Endothelial cell of umbilical vein (primary cell): ENCODE results near the gene DMXL2. TPM values are rescaled to one million over a fixed set of nuclear protein-coding genes. Genes with fewer than 3 reads are reported as not detected.

Experiments
- BruUV-seq: library from RNA; stranded (reverse); fragments of 400-500 nt; replicated peaks from 2 replicates; lab custom pipeline; 2021; lab: Mats Ljungman, UMichigan
- CTCF ChIA-PET: fragments of 300-600, 350-600 bp; sonication (Branson Sonifier 250); formaldehyde crosslinking; loops from one replicate; lab custom pipeline; 2021; ENCODE audit warnings: antibody characterized with exemption, inconsistent platforms; lab: Charles Lee
- POLR2A ChIA-PET: fragments of 300-600, 350-600 bp; sonication (Branson Sonifier 250); formaldehyde crosslinking; loops from one replicate; lab custom pipeline; 2021; ENCODE audit warnings: antibody characterized with exemption, inconsistent platforms; lab: Charles Lee
- DNase-seq: peaks from one replicate; pipeline ENCODE4 v3.0.0-alpha.2; 2011; ENCODE audit warnings: low read depth, low spot score
- FAIRE-seq: peaks from 2 replicates; lab custom pipeline; 2011; peaks lifted over from hg19 to GRCh38; lab: Jason Lieb, UNC
- H2AFZ ChIP-seq: 2 replicates; pipeline ENCODE4 v1.6.0; 2012; ENCODE audit warnings: low read depth, low read length, control low read depth, inconsistent platforms
- H3K27ac ChIP-seq: 2 replicates; pipeline ENCODE4 v1.5.1; 2011; ENCODE audit warnings: low read depth, mild to moderate bottlenecking, control low read depth, low read length, moderate library complexity; ENCODE audit not compliant: insufficient read depth
- H3K27me3 ChIP-seq, 2 experiments: 2 replicates each; pipeline versions ENCODE4 v1.6.0 to v1.6.1; 2011; ENCODE audit warnings: low read length in 2 of 2, mixed read lengths in 1 of 2; ENCODE audit not compliant: control insufficient read depth in 2 of 2, insufficient read depth in 2 of 2
- H3K36me3 ChIP-seq, 2 experiments: 2 replicates in 1 of 2; 3 replicates in 1 of 2; pipeline ENCODE4 v1.5.1; 2011; ENCODE audit warnings: low read length in 2 of 2, mild to moderate bottlenecking in 1 of 2, moderate library complexity in 1 of 2; ENCODE audit not compliant: control insufficient read depth in 2 of 2, insufficient read depth in 2 of 2; ENCODE audit errors: extremely low read depth in 1 of 2
- H3K4me1 ChIP-seq: 3 replicates; pipeline ENCODE4 v1.5.1; 2011; ENCODE audit warnings: mild to moderate bottlenecking, low read length; ENCODE audit not compliant: control insufficient read depth, insufficient read depth; ENCODE audit errors: extremely low read depth
- H3K4me2 ChIP-seq: 2 replicates; pipeline ENCODE4 v1.6.1; 2011; ENCODE audit warnings: low read length, control low read depth, mixed read lengths; ENCODE audit not compliant: insufficient read depth
- H3K4me3 ChIP-seq, 3 experiments: fragments of 200-600 bp in 1 of 3; sonication (generic), shearing (Covaris generic) in 1 of 3; replicated peaks in 1 of 3; 2 replicates each; pipeline ENCODE4 v1.5.1; 2011 to 2016; ENCODE audit warnings: control low read depth in 3 of 3, low read length in 3 of 3, mild to moderate bottlenecking in 2 of 3, inconsistent platforms in 1 of 3, low read depth in 1 of 3, moderate library complexity in 1 of 3; ENCODE audit not compliant: insufficient read depth in 1 of 3
- H3K79me2 ChIP-seq: 2 replicates; pipeline ENCODE4 v1.6.0; 2012; ENCODE audit warnings: low read length, inconsistent platforms; ENCODE audit not compliant: control insufficient read depth, insufficient read depth
- H3K9ac ChIP-seq: replicated peaks from 2 replicates; pipeline ENCODE3; 2011; ENCODE audit warnings: low read length, control low read depth; ENCODE audit not compliant: insufficient read depth; ENCODE audit errors: extremely low read depth
- H3K9me1 ChIP-seq: replicated peaks from 3 replicates; pipeline ENCODE4 v1.6.0; 2011; ENCODE audit warnings: mild to moderate bottlenecking, low read length; ENCODE audit not compliant: control insufficient read depth, insufficient read depth; ENCODE audit errors: extremely low read depth
- H3K9me3 ChIP-seq: replicated peaks from 2 replicates; pipeline ENCODE4 v1.5.1; 2012; ENCODE audit warnings: low read length, inconsistent platforms; ENCODE audit not compliant: control insufficient read depth, insufficient read depth
- H4K20me1 ChIP-seq: replicated peaks from 2 replicates; pipeline ENCODE3; 2011; ENCODE audit warnings: mild to moderate bottlenecking, low read length; ENCODE audit not compliant: control insufficient read depth, insufficient read depth; ENCODE audit errors: extremely low read depth
- EZH2 ChIP-seq: IDR thresholded peaks from 2 replicates; pipeline ENCODE4 v1.6.1; 2012; ENCODE audit warnings: borderline replicate concordance, low read depth, mild to moderate bottlenecking, moderate library complexity, low read length, inconsistent platforms; ENCODE audit not compliant: severe bottlenecking
- FOS ChIP-seq: IDR thresholded peaks from 2 replicates; pipeline ENCODE4 v1.6.1; 2011; ENCODE audit warnings: mild to moderate bottlenecking, low read length, moderate library complexity, borderline replicate concordance; ENCODE audit not compliant: insufficient read depth
- GATA2 ChIP-seq: IDR thresholded peaks from 2 replicates; pipeline ENCODE4 v1.7.0; 2011; ENCODE audit warnings: low read depth, mild to moderate bottlenecking, moderate library complexity, mixed read lengths, low read length; ENCODE audit not compliant: insufficient read length, insufficient read depth
- JUN ChIP-seq: IDR thresholded peaks from 2 replicates; pipeline ENCODE4 v1.6.1; 2011; ENCODE audit warnings: borderline replicate concordance, low read depth; ENCODE audit not compliant: insufficient read length, insufficient read depth
- MYC ChIP-seq: IDR thresholded peaks from one replicate; pipeline ENCODE4 v1.6.1; 2011; ENCODE audit warnings: mild to moderate bottlenecking, low read depth, low read length
- POLR2AphosphoS5 ChIP-seq: IDR thresholded peaks from 2 replicates; pipeline ENCODE4 v1.6.1; 2012; ENCODE audit warnings: low read depth, mild to moderate bottlenecking, control low read depth, low read length, moderate library complexity; ENCODE audit not compliant: insufficient read depth
- dilution Hi-C: fragments of 300-500 bp; cut with MboI; formaldehyde crosslinking; loops from one replicate; pipeline ENCODE4 v1.15.0; 2019; ENCODE audit warnings: low sequenced_read_pairs; ENCODE audit not compliant: extremely low pct_ligation_motif_present
- intact Hi-C: fragments of 100-400 bp; cut with micrococcal nuclease; formaldehyde crosslinking; loops from one replicate; pipeline ENCODE4 v1.10.0; 2022
- polyA plus RNA-seq, 4 experiments: library from polyadenylated mRNA; depleted of rRNA in 3 of 4; stranded (reverse) in 3 of 4; unstranded in 1 of 4; fragments of >200 nt; gene quantifications; 2 replicates each; pipeline versions ENCODE4 v1.2.1 to v1.2.3, GENCODE V29; 2011 to 2012; ENCODE audit warnings: missing spikeins in 1 of 4
- total RNA-seq: library from RNA; stranded (reverse); gene quantifications from 2 replicates; pipeline ENCODE4 v1.2.3, GENCODE V29; 2021
- TF ChIP-seq, protein P1 (sequence below): IDR thresholded peaks from 2 replicates; pipeline ENCODE4 v1.6.1; 2011; ENCODE audit not compliant: insufficient read depth, insufficient read length

Gene DMXL2
- total and polyA plus RNA-seq, 2 donors (not counting 3 experiments of a cell fraction or from before 2014, with no cell fraction given) = 6.3 to 10.8 TPM

DNA sequence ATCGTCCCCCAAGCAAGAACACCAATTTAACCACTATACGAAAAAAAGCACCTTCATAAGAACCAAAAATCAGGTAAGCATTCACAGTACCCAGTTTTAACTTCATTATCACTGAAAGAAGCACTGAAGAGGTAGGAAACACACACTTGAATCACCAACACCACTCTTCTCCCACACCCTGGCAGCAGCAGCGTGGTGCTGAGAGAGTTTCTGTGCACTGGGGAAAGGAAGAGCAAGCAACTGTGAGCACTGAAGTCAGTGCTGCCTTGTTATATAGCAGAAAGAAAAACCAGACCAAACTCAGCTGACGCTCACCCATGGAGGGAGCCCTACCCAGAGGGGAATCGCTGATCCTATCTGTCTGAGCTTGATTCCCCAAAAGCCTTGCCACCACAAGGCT, 98.2 kb downstream of the DMXL2 start:
- no peak overlapping the region for H3K27ac ChIP-seq
- H3K27me3 ChIP-seq = no peaks in the 10 kb centered on the region
- no peak overlapping the region for H3K4me2 ChIP-seq
- H3K36me3 ChIP-seq = no peaks in the 10 kb centered on the region
- no peaks in the 10 kb centered on the region for H3K79me2 ChIP-seq
- no peaks in the 10 kb centered on the region for H3K4me1 ChIP-seq
- no peak for DNase-seq
- CTCF ChIA-PET = interaction anchor here (1.1 to 4.1 kb wide), 2 partner anchors 12 to 16 kb away, joined by 3 to 19 read pairs; no protein-coding TSS in a partner anchor
- no peak overlapping the region for H2AFZ ChIP-seq
- H3K9me3 ChIP-seq = no peaks in the 10 kb centered on the region
- dilution Hi-C loops (no loop called here), intact Hi-C loops (no loop called here)
- no peaks in the 10 kb centered on the region for H4K20me1 ChIP-seq
- no peak for TF ChIP-seq FOS
- H3K9ac ChIP-seq = no peak overlapping the region
- POLR2A ChIA-PET = no interaction called here
- no TSS peak for BruUV-seq
- no peak for FAIRE-seq
- H3K9me1 ChIP-seq = no peaks in the 10 kb centered on the region
- H3K4me3 ChIP-seq = no peak overlapping the region

DNA sequence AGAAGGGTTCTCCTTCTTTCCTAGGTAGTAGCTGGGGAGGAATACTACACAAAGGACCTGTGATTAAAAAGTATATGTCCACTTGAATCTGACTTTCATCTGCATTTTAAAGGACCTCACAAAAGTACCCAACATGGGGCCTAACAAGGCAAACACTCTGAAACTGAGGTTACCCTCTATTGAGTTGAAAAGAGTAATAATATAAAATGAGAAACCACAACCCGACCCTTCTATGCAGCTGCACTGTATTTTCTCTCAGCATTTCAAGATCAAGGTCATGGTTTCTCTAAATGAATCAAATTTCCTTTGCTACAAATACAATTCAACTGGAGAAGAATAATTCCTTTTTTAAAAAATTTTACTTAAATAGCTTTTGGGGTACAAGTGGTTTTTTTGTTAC, 106.3 kb downstream of the DMXL2 start:
- H3K36me3 ChIP-seq = no peaks in the 10 kb centered on the region
- no peak for DNase-seq
- intact Hi-C loops = no loop called here
- BruUV-seq = no TSS peak
- H3K9me1 ChIP-seq = no peaks in the 10 kb centered on the region
- H3K79me2 ChIP-seq = no peaks in the 10 kb centered on the region
- TF ChIP-seq FOS (no peak), JUN (no peak), POLR2AphosphoS5 (no peak), GATA2 (no peak), MYC (no peak), EZH2 (no peak)
- TF ChIP-seq, protein P1, sequence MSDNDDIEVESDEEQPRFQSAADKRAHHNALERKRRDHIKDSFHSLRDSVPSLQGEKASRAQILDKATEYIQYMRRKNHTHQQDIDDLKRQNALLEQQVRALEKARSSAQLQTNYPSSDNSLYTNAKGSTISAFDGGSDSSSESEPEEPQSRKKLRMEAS = no peak
- dilution Hi-C loops = no loop called here
- no peaks in the 10 kb centered on the region for H4K20me1 ChIP-seq
- no peak overlapping the region for H3K4me3 ChIP-seq
- H3K27ac ChIP-seq = no peak overlapping the region
- H3K9ac ChIP-seq = no peak overlapping the region
- no peak overlapping the region for H3K4me2 ChIP-seq
- no peak for FAIRE-seq
- H3K4me1 ChIP-seq = no peaks in the 10 kb centered on the region
- CTCF ChIA-PET = interaction anchor here (1.0 kb wide), 1 partner anchor 21 kb away, joined by 4 read pairs; no protein-coding TSS in a partner anchor
- H2AFZ ChIP-seq = no peak overlapping the region
- no peaks in the 10 kb centered on the region for H3K9me3 ChIP-seq
- POLR2A ChIA-PET = no interaction called here
- H3K27me3 ChIP-seq = no peaks in the 10 kb centered on the region
